IPS DF 6.9 (cell line): ENCODE measurements around the gene CFAP69.
"Not testable (repeated sequence)": the region's sequence is repeated elsewhere in the genome, so short reads cannot be mapped to it uniquely, and the experiment has no call there.

ENCODE experiments used
- DNase-seq: peaks from one replicate; pipeline ENCODE4 v3.0.0-alpha.2; 2013; ENCODE audit warnings: low read depth, low spot score
- H3K27ac ChIP-seq: one replicate; pipeline ENCODE4 v1.5.1; 2013; ENCODE audit warnings: low read length, control low read depth
- H3K27me3 ChIP-seq: 2 replicates; pipeline ENCODE4 v1.6.1; 2013; ENCODE audit warnings: mild to moderate bottlenecking, low read length; ENCODE audit not compliant: control insufficient read depth, insufficient read depth
- H3K36me3 ChIP-seq: 2 replicates; pipeline ENCODE4 v1.6.1; 2013; ENCODE audit warnings: low read length; ENCODE audit not compliant: control insufficient read depth, insufficient read depth
- H3K4me1 ChIP-seq: 2 replicates; pipeline ENCODE4 v1.6.1; 2013; ENCODE audit warnings: low read length; ENCODE audit not compliant: control insufficient read depth, insufficient read depth
- H3K4me3 ChIP-seq: 2 replicates; pipeline ENCODE4 v1.5.1; 2013; ENCODE audit warnings: mild to moderate bottlenecking, low read length
- H3K9me3 ChIP-seq: 2 replicates; pipeline ENCODE4 v1.6.1; 2013; ENCODE audit warnings: low read length, inconsistent platforms; ENCODE audit not compliant: control insufficient read depth, insufficient read depth
- WGBS: extraction: QIAGEN DNeasy Blood & Tissue Kit; methylation state at CpG from one replicate; pipeline ENCODE4 v1.1.7; 2013; ENCODE audit warnings: mixed read lengths, missing lambda C conversion rate; ENCODE audit not compliant: insufficient read length, insufficient coverage; 5-methylcytosine and 5-hydroxymethylcytosine counted together

The CFAP69 gene

DNA sequence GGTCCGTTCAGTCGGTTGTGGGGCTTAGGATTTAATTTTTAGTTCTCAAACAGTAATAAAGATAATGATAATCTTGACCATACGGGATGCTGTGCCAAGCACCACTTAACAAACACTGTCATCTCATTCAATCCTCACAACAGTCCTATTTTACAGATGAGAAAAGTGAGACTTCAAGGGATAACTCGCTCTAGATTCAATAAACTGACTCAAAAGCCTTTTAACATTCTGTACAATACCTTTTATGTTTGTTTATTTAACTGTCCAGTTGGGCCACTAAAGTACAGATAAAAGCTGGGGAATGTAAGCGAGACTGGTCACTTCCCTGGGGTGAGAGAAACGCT, 437 bp upstream of the CFAP69 start:
- no peaks in the 10 kb centered on the region for H3K9me3 ChIP-seq
- DNase-seq = no peak
- H3K4me3 ChIP-seq = peak overlapping the region; percentile 69; the same call in 1 of the 2 replicates
- no CpG with 5 or more reads among the region's 6 CpGs for WGBS
- no peak overlapping the region for H3K27ac ChIP-seq
- no peaks in the 10 kb centered on the region for H3K36me3 ChIP-seq
- H3K4me1 ChIP-seq = no peaks in the 10 kb centered on the region
- no peaks in the 10 kb centered on the region for H3K27me3 ChIP-seq

DNA sequence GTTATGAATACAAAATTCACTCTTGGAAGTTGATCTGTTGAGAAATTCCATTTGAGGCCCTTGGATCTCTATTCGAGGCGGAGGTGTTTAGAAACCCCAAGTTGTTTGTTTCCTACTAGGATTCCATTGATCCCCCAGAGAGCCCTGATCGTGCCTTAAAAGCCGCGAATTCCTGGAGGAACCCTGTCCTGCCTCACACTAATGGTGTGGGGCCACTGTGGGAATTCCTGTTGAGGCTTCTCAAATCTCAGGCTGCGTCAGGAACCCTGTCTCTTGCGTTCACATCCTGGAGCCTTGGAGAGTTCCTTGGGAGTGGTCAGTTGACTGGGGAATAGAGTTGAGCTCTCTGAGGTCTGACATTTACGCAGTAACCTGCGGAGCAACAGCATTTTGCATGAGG, 1.2 kb downstream of the CFAP69 start:
- Histone ChIP-seq H3K27ac (no peak overlapping the region), H3K36me3 (no peaks in the 10 kb centered on the region), H3K4me1 (no peaks in the 10 kb centered on the region), H3K9me3 (no peaks in the 10 kb centered on the region), H3K27me3 (no peaks in the 10 kb centered on the region), H3K4me3 (no peak overlapping the region; the same call in 1 of the 2 replicates)
- peak; percentile 18 for DNase-seq
- whole genome bisulfite sequencing = no CpG with 5 or more reads among the region's 9 CpGs

DNA sequence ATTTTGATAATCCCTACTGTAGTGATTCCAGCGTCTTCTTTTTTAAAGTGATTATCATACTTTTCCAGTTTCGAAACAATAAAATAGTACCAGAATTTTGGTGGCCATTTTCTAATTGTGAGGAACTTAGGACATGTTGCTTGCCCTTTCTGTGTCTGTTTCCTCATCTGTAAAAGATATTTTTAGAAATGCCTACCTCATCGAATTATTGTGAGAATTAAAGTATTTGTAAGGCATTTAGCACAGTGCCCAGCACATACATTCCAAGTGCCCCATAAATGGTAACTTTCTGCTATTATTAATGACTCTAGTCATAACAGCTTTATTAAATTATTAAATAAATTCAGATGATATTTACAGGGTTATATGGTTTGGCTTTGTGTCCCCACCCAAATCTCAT, 3.7 kb downstream of the CFAP69 start:
- no peak for DNase-seq
- Histone ChIP-seq H3K4me3 (no peak overlapping the region), H3K36me3 (no peaks in the 10 kb centered on the region), H3K9me3 (no peaks in the 10 kb centered on the region), H3K4me1 (no peaks in the 10 kb centered on the region), H3K27me3 (no peaks in the 10 kb centered on the region), H3K27ac (no peak overlapping the region)
- WGBS = no CpG with 5 or more reads among the region's 3 CpGs

DNA sequence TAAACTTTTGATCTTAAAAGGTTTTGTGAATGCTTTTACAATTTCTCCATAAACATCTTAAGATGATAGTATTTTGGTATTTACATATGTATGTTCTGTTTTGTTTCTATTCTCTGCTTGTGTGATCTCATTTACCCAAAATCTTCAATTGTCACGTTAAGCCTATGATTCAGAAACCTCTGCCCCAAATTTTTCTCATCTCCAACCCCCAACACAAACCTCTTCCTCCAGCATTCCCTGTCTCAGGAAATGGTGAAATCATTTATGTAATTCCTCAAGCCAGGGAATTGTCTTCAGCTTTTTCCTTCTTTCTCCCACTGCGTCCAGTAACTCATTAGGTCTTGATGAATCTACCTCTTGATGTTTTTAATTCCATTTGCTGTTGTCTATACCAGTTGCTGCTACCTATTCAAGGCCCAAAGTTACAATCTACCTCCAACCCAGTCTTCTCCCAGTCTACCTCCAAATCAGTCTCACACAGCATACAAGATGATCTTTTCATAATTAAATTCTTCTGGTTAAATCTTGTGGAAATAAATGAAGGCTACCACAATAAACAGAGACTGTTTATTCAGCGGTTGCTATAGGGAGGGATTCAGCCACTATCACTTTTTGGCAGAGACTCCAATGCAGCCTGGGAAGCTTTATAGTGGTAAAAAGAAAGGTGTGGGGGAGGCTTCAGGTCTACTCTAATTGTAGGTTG, 5.8 kb downstream of the CFAP69 start:
- Histone ChIP-seq H3K9me3 (no peaks in the 10 kb centered on the region), H3K27ac (no peak overlapping the region), H3K27me3 (no peaks in the 10 kb centered on the region), H3K4me1 (no peaks in the 10 kb centered on the region), H3K36me3 (no peaks in the 10 kb centered on the region), H3K4me3 (no peak overlapping the region)
- no peak for DNase-seq
- no CpG with 5 or more reads among the region's 3 CpGs for WGBS

DNA sequence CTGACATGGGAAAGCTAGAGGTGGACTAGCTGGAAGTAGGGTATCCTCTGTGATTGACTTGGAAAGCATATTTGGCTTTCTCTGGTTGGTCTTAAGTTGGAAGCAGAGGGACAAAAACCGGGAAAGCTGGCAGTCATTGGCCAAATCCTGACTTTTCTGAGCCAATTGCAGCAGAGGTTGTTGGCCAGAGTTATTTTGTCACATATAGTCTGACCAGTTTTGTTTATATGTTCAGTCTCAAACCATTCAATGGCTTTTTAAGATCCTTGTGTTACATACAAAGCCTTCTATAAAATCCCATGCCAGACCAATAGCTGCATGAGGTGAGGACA, 6.3 kb downstream of the CFAP69 start:
- no peaks in the 10 kb centered on the region for H3K27me3 ChIP-seq
- WGBS = no CpG with 5 or more reads among the region's 1 CpG
- H3K27ac ChIP-seq = no peak overlapping the region
- H3K4me3 ChIP-seq = no peak overlapping the region
- no peaks in the 10 kb centered on the region for H3K9me3 ChIP-seq
- no peak for DNase-seq
- H3K4me1 ChIP-seq = no peaks in the 10 kb centered on the region
- no peaks in the 10 kb centered on the region for H3K36me3 ChIP-seq

DNA sequence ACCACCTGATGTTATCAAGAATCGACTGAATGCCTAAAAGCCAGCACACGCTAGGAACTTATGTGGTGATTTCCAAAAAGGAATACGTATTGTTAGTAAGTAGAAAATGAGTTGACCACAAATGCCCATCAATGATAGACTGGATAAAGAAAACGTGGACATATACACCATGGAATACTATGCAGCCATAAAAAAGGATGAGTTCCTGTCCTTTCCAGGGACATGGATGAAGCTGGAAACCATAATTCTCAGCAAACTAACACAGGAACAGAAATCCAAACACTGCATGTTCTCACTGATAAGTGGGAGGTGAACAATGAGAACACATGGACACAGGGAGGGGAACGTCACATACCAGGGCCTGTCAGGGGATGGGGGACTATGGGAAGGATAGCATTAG, 11.0 kb downstream of the CFAP69 start:
- DNase-seq, H3K9me3 ChIP-seq, H3K27ac ChIP-seq, H3K4me3 ChIP-seq, H3K36me3 ChIP-seq, H3K4me1 ChIP-seq, H3K27me3 ChIP-seq: not testable (repeated sequence)
- WGBS = no CpG with 5 or more reads among the region's 5 CpGs

DNA sequence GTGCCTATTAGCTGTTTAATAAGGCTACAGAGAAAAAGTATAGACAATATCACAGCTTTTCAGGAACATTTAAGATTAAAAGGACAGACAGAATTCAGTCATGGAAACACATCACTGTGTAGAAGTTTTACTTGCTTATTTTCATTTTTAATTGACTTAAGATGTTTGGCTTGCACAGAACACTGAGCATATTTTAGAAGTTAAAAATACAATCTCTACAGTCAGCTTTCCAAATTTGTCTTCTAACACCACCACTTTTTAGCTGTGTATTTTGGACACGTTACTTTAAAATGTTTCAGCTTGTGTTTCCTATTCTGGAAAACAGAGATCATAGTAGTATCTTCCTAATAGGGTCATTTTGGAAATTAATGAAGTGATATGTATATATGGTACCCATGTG, 11.8 kb downstream of the CFAP69 start:
- WGBS = no CpG with 5 or more reads among the region's 1 CpG
- DNase-seq = no peak
- H3K4me3 ChIP-seq = no peak overlapping the region
- H3K36me3 ChIP-seq = no peaks in the 10 kb centered on the region
- no peaks in the 10 kb centered on the region for H3K4me1 ChIP-seq
- H3K27ac ChIP-seq = no peak overlapping the region
- H3K9me3 ChIP-seq = no peaks in the 10 kb centered on the region
- no peaks in the 10 kb centered on the region for H3K27me3 ChIP-seq

DNA sequence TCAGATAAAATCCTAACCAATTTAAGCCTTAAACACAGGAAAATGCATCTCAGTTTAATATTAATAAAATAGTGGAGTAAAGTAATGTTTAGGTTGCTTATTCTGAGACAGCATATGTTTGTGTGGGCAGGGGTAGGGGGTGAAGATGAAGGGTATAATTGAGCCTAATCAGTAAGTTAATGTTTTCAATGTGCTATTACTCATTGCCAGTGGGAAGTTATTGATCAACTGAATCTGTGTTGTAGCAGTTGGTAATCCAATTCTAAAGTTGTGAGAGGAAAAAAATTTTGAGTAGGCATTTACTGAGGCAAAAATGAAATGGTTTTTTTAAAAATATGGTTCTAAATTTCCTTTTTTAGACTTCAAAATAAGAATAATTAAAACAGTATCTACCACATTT, 16.5 kb downstream of the CFAP69 start:
- no peaks in the 10 kb centered on the region for H3K27me3 ChIP-seq
- H3K27ac ChIP-seq = no peak overlapping the region
- no peaks in the 10 kb centered on the region for H3K9me3 ChIP-seq
- DNase-seq = no peak
- no peaks in the 10 kb centered on the region for H3K36me3 ChIP-seq
- H3K4me1 ChIP-seq = no peaks in the 10 kb centered on the region
- H3K4me3 ChIP-seq = no peak overlapping the region

DNA sequence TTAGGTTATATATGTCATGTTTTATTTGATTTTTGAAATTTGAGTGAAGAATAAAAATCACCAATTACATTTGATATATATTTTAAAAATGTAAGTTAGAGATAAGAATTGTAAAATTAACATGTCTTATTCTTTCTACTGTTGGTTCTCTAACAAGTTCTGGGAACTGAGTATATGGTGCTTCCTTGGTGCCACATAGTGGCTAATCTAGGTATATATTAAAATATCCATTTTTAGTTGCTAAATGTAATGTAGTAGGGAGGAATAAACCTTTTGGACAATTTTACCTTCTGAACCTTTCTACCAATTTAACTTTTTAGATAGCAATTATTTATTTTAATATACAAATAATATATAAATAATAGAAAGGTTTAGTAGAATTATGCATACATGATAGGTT, 17.5 kb downstream of the CFAP69 start:
- Histone ChIP-seq H3K4me1 (no peaks in the 10 kb centered on the region), H3K9me3 (no peaks in the 10 kb centered on the region), H3K4me3 (no peak overlapping the region), H3K27ac (no peak overlapping the region), H3K36me3 (no peaks in the 10 kb centered on the region), H3K27me3 (no peaks in the 10 kb centered on the region)
- DNase-seq = no peak

DNA sequence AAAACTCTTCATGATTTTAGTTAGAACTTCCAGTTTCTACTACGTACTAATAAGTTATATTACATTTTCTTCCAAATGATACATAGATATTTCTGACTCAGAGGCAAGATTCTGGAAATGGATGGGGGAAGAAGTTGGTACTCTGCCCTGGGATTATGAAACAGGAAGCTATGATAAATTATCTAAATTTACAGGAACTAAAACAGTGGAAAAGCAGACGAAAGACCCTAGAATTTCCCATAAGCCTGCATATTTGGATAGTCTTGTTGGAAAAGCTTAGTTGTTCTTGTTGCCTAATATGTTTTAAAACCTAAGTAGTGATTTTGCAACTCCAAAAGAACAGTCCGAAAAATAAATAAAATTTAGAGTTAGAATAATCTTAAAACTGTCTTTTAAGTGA, 21.8 kb downstream of the CFAP69 start:
- DNase-seq = no peak
- no peaks in the 10 kb centered on the region for H3K4me1 ChIP-seq
- no peak overlapping the region for H3K4me3 ChIP-seq
- WGBS = no CpG with 5 or more reads among the region's 3 CpGs
- no peak overlapping the region for H3K27ac ChIP-seq
- H3K27me3 ChIP-seq = no peaks in the 10 kb centered on the region
- H3K36me3 ChIP-seq = no peaks in the 10 kb centered on the region
- H3K9me3 ChIP-seq = no peaks in the 10 kb centered on the region

DNA sequence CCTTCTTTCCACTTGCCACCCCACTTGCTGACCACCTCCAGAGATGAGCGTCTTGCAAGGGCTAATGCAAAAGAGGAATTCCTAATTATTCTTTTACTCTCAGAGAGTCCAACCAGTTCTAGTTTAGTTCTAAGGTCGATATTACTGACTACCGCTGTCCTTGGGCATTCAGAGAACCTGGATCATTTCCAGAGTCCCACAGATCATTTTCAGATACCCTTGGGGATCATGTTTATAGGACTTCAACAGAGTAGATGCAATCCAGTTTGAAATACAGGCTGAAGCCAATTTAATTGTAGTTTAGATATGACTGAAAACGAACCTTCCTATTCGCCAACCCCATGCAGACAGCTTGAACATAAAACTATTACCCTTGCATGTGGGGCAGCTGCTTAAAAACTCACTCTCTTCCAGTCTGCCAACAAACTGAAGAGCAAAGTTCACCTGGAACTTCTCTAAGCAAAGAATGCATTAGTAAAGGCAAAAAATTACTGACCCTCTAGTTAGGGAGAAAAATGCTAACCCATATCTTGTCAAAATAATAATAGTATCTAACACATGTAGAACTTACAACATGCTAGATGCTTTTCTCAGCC, 22.4 kb downstream of the CFAP69 start:
- Histone ChIP-seq H3K9me3 (no peaks in the 10 kb centered on the region), H3K4me1 (no peaks in the 10 kb centered on the region), H3K27ac (no peak overlapping the region), H3K27me3 (no peaks in the 10 kb centered on the region), H3K4me3 (no peak overlapping the region), H3K36me3 (no peaks in the 10 kb centered on the region)
- no CpG with 5 or more reads among the region's 5 CpGs for WGBS
- DNase-seq = no peak
